Type B pancreatic cell (in vitro differentiated cells): Measurements from ENCODE around the gene HECW1. TPM values are rescaled to one million over a fixed set of nuclear protein-coding genes. Genes with fewer than 3 reads are reported as not detected.

Experiments used
- DNase-seq: peaks from one replicate; pipeline ENCODE4 v3.0.0; 2021; ENCODE audit warnings: mixed read lengths; ENCODE audit not compliant: unreplicated experiment; ENCODE audit errors: extremely low spot score
- H3K27ac Mint-ChIP-seq: 2 replicates; pipeline ENCODE4 v1.8.0; 2021; ENCODE audit warnings: mild to moderate bottlenecking, mixed read lengths
- H3K27me3 Mint-ChIP-seq: 2 replicates; pipeline ENCODE4 v1.8.0; 2021; ENCODE audit warnings: mixed read lengths
- H3K36me3 Mint-ChIP-seq: 2 replicates; pipeline ENCODE4 v1.8.0; 2021; ENCODE audit warnings: mixed read lengths
- H3K4me1 Mint-ChIP-seq: one replicate; pipeline ENCODE4 v1.8.0; 2021; ENCODE audit warnings: mixed read lengths; ENCODE audit not compliant: unreplicated experiment
- H3K4me3 Mint-ChIP-seq: 2 replicates; pipeline ENCODE4 v1.8.0; 2021; ENCODE audit warnings: mild to moderate bottlenecking, mixed read lengths
- H3K9me3 Mint-ChIP-seq: 2 replicates; pipeline ENCODE4 v1.8.0; 2021; ENCODE audit warnings: mixed read lengths
- total RNA-seq: library from RNA; stranded (reverse); gene quantifications from 2 replicates; pipeline ENCODE4 v1.2.1, GENCODE V29; 2021; ENCODE audit warnings: low replicate concordance
- TF ChIP-seq, protein P1 (sequence below): fragments of 200-600 bp; sonication (generic); conservative IDR thresholded peaks from 2 replicates; pipeline ENCODE4 v1.5.0; 2021; ENCODE audit warnings: antibody characterized with exemption, mild to moderate bottlenecking

The HECW1 gene
- total RNA-seq, 1 donor from 2014 or later, result 1.4 TPM

DNA sequence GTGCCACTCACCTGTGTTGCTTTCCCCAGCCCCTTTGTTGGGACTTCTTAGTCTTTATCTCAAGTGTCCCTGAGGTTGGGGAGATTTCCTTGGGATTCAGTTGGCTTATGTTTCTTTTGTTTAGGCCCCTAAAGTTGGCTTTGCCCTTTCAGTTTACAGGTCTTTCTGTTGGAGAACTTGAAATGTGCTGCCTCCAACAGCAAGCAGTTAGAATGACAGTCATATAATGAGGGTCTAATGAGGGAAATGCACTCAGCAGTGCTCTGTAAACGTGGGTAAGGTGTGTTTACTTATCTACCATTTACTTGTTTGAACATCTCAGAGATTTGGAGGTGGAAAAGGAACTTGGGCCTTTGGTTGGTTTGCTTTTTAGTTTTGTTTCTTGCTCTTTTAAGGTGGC is 279.1 kb downstream of the HECW1 start:
- Mint-ChIP-seq H3K27ac (no peak overlapping the region), H3K9me3 (peaks cover 10% of the 10 kb centered on the region), H3K27me3 (peaks cover 32% of the 10 kb centered on the region), H3K4me1 (no peaks in the 10 kb centered on the region), H3K36me3 (no peaks in the 10 kb centered on the region), H3K4me3 (no peak overlapping the region)
- TF ChIP-seq, protein P1, sequence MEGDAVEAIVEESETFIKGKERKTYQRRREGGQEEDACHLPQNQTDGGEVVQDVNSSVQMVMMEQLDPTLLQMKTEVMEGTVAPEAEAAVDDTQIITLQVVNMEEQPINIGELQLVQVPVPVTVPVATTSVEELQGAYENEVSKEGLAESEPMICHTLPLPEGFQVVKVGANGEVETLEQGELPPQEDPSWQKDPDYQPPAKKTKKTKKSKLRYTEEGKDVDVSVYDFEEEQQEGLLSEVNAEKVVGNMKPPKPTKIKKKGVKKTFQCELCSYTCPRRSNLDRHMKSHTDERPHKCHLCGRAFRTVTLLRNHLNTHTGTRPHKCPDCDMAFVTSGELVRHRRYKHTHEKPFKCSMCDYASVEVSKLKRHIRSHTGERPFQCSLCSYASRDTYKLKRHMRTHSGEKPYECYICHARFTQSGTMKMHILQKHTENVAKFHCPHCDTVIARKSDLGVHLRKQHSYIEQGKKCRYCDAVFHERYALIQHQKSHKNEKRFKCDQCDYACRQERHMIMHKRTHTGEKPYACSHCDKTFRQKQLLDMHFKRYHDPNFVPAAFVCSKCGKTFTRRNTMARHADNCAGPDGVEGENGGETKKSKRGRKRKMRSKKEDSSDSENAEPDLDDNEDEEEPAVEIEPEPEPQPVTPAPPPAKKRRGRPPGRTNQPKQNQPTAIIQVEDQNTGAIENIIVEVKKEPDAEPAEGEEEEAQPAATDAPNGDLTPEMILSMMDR, result peak; percentile 14
- no peak for DNase-seq

DNA sequence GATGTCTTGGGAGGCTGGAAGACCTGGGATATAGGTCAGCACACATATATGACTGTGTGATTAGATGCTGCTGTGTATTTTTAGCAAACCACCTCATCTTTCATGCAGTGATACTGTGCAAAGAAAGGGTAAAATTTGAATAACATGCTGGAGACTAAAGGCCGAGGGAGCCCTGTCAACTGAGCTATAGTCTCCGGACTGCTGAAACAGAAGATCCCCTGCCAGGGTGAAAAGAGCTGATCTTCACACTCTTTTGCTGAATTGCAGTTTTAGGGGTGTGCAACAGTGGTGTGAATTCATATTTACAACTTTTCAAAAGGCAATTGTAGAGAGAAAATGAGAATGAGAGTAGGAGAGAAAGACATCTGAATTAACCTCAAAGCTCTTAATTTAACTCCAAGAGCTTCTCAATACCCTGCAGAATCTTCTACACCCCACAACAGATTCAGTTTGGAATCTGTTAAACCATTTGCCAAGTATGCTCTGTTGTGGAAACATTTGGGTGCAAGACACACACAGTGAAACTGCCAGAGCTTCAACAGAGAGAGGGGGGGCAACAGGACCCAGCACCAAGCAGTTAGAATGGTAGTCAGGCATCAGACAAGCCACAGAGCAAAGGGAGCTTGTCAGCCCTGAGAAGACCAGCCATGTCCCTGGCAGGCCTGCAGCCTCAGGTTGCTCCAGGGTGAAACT is 280.3 kb downstream of the HECW1 start:
- H3K27ac Mint-ChIP-seq, result no peak overlapping the region
- no peaks in the 10 kb centered on the region for H3K36me3 Mint-ChIP-seq
- DNase-seq, result no peak
- peaks cover 10% of the 10 kb centered on the region for H3K9me3 Mint-ChIP-seq
- peaks cover 35% of the 10 kb centered on the region for H3K27me3 Mint-ChIP-seq
- TF ChIP-seq, protein P1, result no peak
- H3K4me3 Mint-ChIP-seq, result no peak overlapping the region
- no peaks in the 10 kb centered on the region for H3K4me1 Mint-ChIP-seq

DNA sequence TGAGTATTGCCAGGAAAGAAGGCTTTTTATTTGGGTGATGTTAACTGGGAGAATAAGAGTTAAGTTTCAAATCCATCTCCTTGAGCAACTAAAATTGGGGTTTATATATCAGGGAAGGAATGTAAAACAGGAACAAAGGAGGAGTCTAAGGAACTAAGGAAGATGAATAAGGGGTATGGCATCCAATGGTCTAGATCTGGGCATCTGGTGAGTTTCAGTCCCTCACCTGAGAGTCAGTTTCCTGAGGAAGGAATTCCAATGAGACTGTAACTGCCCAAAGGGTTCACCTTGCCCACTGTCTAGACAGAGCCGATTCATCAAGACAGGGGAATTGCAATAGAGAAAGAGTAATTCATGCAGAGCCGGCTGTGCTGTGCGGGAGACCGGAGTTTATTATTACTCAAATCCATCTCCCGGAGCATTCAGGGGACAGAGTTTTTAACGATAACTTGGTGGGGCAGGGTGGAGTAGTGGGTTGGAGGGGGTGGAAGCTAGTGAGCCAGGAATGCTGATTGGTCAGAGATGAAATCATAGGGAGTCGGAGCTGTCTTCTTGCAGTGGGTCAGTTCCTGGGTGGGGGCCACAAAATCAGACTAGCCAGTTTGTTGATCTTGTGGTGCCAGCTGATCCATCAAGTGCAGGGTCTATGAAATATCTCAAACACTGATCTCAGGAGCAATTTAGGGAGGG is 282.1 kb downstream of the HECW1 start:
- TF ChIP-seq, protein P1, result no peak
- H3K9me3 Mint-ChIP-seq, result peaks cover 10% of the 10 kb centered on the region
- DNase-seq, result no peak
- H3K4me3 Mint-ChIP-seq, result no peak overlapping the region
- H3K27ac Mint-ChIP-seq, result no peak overlapping the region
- no peaks in the 10 kb centered on the region for H3K4me1 Mint-ChIP-seq
- peaks cover 33% of the 10 kb centered on the region for H3K27me3 Mint-ChIP-seq
- no peaks in the 10 kb centered on the region for H3K36me3 Mint-ChIP-seq

DNA sequence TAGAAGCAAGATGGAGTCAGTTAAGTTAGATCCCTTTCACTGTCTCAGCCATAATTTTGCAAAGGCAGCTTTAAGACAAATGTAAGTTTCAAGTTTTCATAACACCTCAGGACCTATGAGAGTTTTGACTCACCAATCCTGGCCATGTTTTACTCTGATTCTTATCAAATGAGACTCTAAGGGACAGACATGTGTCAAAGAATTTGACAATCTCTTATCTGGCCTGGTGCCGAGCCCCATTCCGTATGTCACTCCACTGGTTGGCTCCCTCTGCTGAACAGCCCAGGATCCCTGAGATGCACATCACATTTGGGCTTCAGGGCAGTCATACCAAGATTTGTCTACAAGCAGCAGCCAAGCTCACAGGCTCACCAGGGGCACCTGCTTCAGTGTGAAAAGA is 282.9 kb downstream of the HECW1 start:
- no peaks in the 10 kb centered on the region for H3K4me1 Mint-ChIP-seq

DNA sequence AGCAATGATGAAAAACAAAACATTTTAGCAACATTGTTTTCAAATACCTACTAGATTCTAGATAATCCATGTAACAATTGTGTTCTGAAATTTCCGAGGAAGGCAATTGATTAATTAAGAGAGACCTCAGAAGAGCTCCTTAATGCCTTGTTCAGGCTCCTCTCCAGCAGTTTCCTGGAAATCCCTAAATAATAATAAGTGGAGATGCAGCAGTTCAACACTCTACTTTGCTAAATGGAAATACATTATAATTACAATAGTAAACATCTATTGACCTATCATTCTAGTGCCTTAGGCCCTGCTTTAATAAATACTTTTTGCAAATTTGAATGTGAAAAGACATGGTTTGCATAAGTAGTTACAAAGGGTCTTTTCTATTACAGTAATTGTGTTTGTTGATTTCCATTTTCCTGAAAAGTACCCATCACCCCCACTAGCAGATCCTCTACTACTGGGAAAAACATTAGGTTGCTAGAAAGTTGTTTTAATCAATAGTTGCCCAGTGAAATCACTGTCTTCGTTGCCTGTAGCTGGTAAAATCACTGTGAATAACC is 283.8 kb downstream of the HECW1 start:
- peaks cover 14% of the 10 kb centered on the region for H3K9me3 Mint-ChIP-seq
- H3K27ac Mint-ChIP-seq, result no peak overlapping the region
- no peaks in the 10 kb centered on the region for H3K36me3 Mint-ChIP-seq
- no peak for DNase-seq
- TF ChIP-seq, protein P1, result no peak
- H3K4me1 Mint-ChIP-seq, result no peaks in the 10 kb centered on the region
- no peak overlapping the region for H3K4me3 Mint-ChIP-seq
- H3K27me3 Mint-ChIP-seq, result peaks cover 45% of the 10 kb centered on the region

More for the DNA sequence above, 282.9 kb downstream of the HECW1 start:
- no peaks in the 10 kb centered on the region for H3K36me3 Mint-ChIP-seq
- no peak for DNase-seq
- H3K27ac Mint-ChIP-seq, result no peak overlapping the region
- H3K4me3 Mint-ChIP-seq, result no peak overlapping the region
- TF ChIP-seq, protein P1, result no peak
- H3K9me3 Mint-ChIP-seq, result peaks cover 10% of the 10 kb centered on the region
- peaks cover 37% of the 10 kb centered on the region for H3K27me3 Mint-ChIP-seq
